CD4-positive, alpha-beta T cell treated with Interleukin-4 for 1 hour (primary cell): ENCODE data around the gene CCDC150.
"Not testable (repeated sequence)": the region's sequence is repeated elsewhere in the genome, so short reads cannot be mapped to it uniquely, and the experiment has no call there.

Experiments used
- DNase-seq, 2 donors: peaks; one replicate each; pipeline ENCODE4 v3.0.0-alpha.2; 2020 to 2022

CCDC150 gene

GRCh38 chr2:196638765-196639164, 750 bp upstream of the CCDC150 start:
- DNase-seq: no peak

- no peak for DNase-seq
These were observed 575 bp downstream of the CCDC150 start for GRCh38 chr2:196640031-196640548.

GRCh38 chr2:196649202-196649601, 9.7 kb downstream of the CCDC150 start:
- no peak for DNase-seq

- DNase-seq: no peak
These were observed 12.0 kb downstream of the CCDC150 start for GRCh38 chr2:196651387-196652094.

- no peak for DNase-seq
These were observed 13.4 kb downstream of the CCDC150 start for GRCh38 chr2:196652869-196653268.

- DNase-seq: no peak
These were observed 14.3 kb downstream of the CCDC150 start for GRCh38 chr2:196653843-196654242.

GRCh38 chr2:196655761-196656160, 16.2 kb downstream of the CCDC150 start:
- DNase-seq: no peak

GRCh38 chr2:196657333-196657732, 17.8 kb downstream of the CCDC150 start:
- DNase-seq: no peak

GRCh38 chr2:196659844-196660243, 20.3 kb downstream of the CCDC150 start:
- no peak for DNase-seq

- DNase-seq: no peak
These were observed 20.7 kb downstream of the CCDC150 start for GRCh38 chr2:196660244-196660643.

- DNase-seq: no peak
These were observed 30.8 kb downstream of the CCDC150 start for GRCh38 chr2:196670342-196670741.

GRCh38 chr2:196675963-196676362, 36.4 kb downstream of the CCDC150 start:
- no peak for DNase-seq

GRCh38 chr2:196677404-196677803, 37.9 kb downstream of the CCDC150 start:
- DNase-seq: no peak

GRCh38 chr2:196679368-196679767, 39.9 kb downstream of the CCDC150 start:
- no peak for DNase-seq

GRCh38 chr2:196681510-196681909, 42.0 kb downstream of the CCDC150 start:
- no peak for DNase-seq

- DNase-seq: no peak
These were observed 46.3 kb downstream of the CCDC150 start for GRCh38 chr2:196685792-196686191.

GRCh38 chr2:196686737-196687136, 47.2 kb downstream of the CCDC150 start:
- not testable (repeated sequence) for DNase-seq

- DNase-seq: no peak
These were observed 57.0 kb downstream of the CCDC150 start for GRCh38 chr2:196696423-196697079.

GRCh38 chr2:196697825-196698224, 58.3 kb downstream of the CCDC150 start:
- no peak for DNase-seq

- no peak for DNase-seq
These were observed 63.1 kb downstream of the CCDC150 start for GRCh38 chr2:196702641-196703040.

GRCh38 chr2:196703695-196704094, 64.2 kb downstream of the CCDC150 start:
- DNase-seq: no peak

GRCh38 chr2:196710056-196710455, 70.5 kb downstream of the CCDC150 start:
- DNase-seq: not testable (repeated sequence)

GRCh38 chr2:196711625-196712024, 72.1 kb downstream of the CCDC150 start:
- no peak for DNase-seq

- DNase-seq: no peak
These were observed 73.4 kb downstream of the CCDC150 start for GRCh38 chr2:196712867-196713266.
